Measurements from ENCODE around the gene AGBL4.

GRCh38 chr1:49394200-49394599, 629.6 kb downstream of the AGBL4 start:
- TF ChIP-seq CTCF (IDR thresholded peaks at IDR 0.05; ENCODE audit: low read length) (no peak), EZH2 (IDR thresholded peaks at IDR 0.05; ENCODE audit: borderline replicate concordance, low read length) (no peak)

Data from OCI-LY1 (cell line).